A673 (cell line): Measurements from ENCODE around the gene SH2B2. TPM values are rescaled to one million over a fixed set of nuclear protein-coding genes. Genes with fewer than 3 reads are reported as not detected.

ENCODE experiments used
- BruUV-seq: library from RNA; stranded (reverse); fragments of 400-500 nt; replicated peaks from 2 replicates; lab custom pipeline; 2021; lab: Mats Ljungman, UMichigan
- CTCF ChIA-PET: fragments of 300-600 bp; sonication (Branson Sonifier 250); formaldehyde crosslinking; loops from one replicate; lab custom pipeline; 2022; ENCODE audit warnings: antibody characterized with exemption; lab: Charles Lee
- POLR2A ChIA-PET: fragments of 300-600 bp; sonication (Branson Sonifier 250); formaldehyde crosslinking; loops from one replicate; lab custom pipeline; 2022; ENCODE audit warnings: antibody characterized with exemption; ENCODE audit not compliant: low non-redundant PET; lab: Charles Lee
- DNase-seq: peaks from one replicate; pipeline ENCODE4 v3.0.0-alpha.2; 2015; ENCODE audit warnings: low spot score
- H3K27ac ChIP-seq: fragments of 200-600 bp; sonication (generic); 2 replicates; pipeline ENCODE4 v1.5.1; 2016; ENCODE audit warnings: mixed run types, low read depth, mild to moderate bottlenecking, mixed read lengths, antibody characterized with exemption, low read length; ENCODE audit not compliant: poor library complexity, severe bottlenecking
- H3K27me3 ChIP-seq: fragments of 200-600 bp; sonication (generic); replicated peaks from 2 replicates; pipeline ENCODE4 v1.6.1; 2017; ENCODE audit warnings: mixed run types, low read depth, mild to moderate bottlenecking, mixed read lengths, antibody characterized with exemption, low read length; ENCODE audit not compliant: insufficient read depth, poor library complexity
- H3K36me3 ChIP-seq: fragments of 200-600 bp; sonication (generic); 2 replicates; pipeline ENCODE4 v1.6.1; 2016; ENCODE audit warnings: mixed run types, mild to moderate bottlenecking, mixed read lengths, antibody characterized with exemption, low read length; ENCODE audit not compliant: insufficient read depth, poor library complexity, severe bottlenecking
- H3K4me1 ChIP-seq: fragments of 200-600 bp; sonication (generic); 2 replicates; pipeline ENCODE4 v1.6.1; 2017; ENCODE audit warnings: mixed run types, mild to moderate bottlenecking, mixed read lengths, antibody characterized with exemption, low read length; ENCODE audit not compliant: insufficient read depth, poor library complexity, severe bottlenecking
- H3K4me3 ChIP-seq: fragments of 200-600 bp; sonication (generic); 2 replicates; pipeline ENCODE4 v1.5.1; 2016; ENCODE audit warnings: low read depth, mixed run types, mild to moderate bottlenecking, mixed read lengths, low read length; ENCODE audit not compliant: poor library complexity, severe bottlenecking
- H3K9me3 ChIP-seq: fragments of 200-600 bp; sonication (generic); 2 replicates; pipeline ENCODE4 v1.6.1; 2016; ENCODE audit warnings: mixed run types, low read depth, mild to moderate bottlenecking, mixed read lengths, antibody characterized with exemption, low read length; ENCODE audit not compliant: poor library complexity, severe bottlenecking
- CTCF ChIP-seq: fragments of 300-800, 200-600 bp; sonication (generic); conservative IDR thresholded peaks from 2 replicates; pipeline ENCODE4 v1.5.1; 2017; ENCODE audit warnings: low read depth, mild to moderate bottlenecking, antibody characterized with exemption, low read length, moderate library complexity, mixed read lengths
- EZH2 ChIP-seq: fragments of 200-600 bp; sonication (generic); IDR thresholded peaks from 2 replicates; pipeline ENCODE4 v1.6.1; 2017; ENCODE audit warnings: borderline replicate concordance, low read depth, mild to moderate bottlenecking, mixed read lengths, antibody characterized with exemption, low read length; ENCODE audit not compliant: poor library complexity, severe bottlenecking
- intact Hi-C: fragments of 100-400 bp; cut with micrococcal nuclease; formaldehyde crosslinking; loops from one replicate; pipeline ENCODE4 v1.10.0; 2022; ENCODE audit not compliant: unreplicated experiment
- total RNA-seq: library from RNA; stranded (reverse); gene quantifications from 2 replicates; pipeline ENCODE4 v1.2.3, GENCODE V29; 2021

SH2B2 gene
- total RNA-seq, 1 experiment from 2014 or later: 8.6 TPM

- Histone ChIP-seq H3K4me1 (no peaks in the 10 kb centered on the region), H3K4me3 (no peak overlapping the region), H3K27me3 (no peaks in the 10 kb centered on the region), H3K36me3 (no peaks in the 10 kb centered on the region), H3K27ac (no peak overlapping the region), H3K9me3 (no peaks in the 10 kb centered on the region)
- DNase-seq: no peak
- no peak for TF ChIP-seq EZH2
- no peak for TF ChIP-seq CTCF
- ChIA-PET POLR2A (no interaction called here), CTCF (interaction anchor here (0.9 kb wide), 1 partner anchor 731 kb away, joined by 3 read pairs; no protein-coding TSS in a partner anchor)
- intact Hi-C loops: loop anchor here (2.0 kb wide), 1 partner anchor 585 kb away; no protein-coding TSS in a partner anchor
- BruUV-seq: no TSS peak
Observed at GRCh38 chr7:102273749-102274712, 12.6 kb upstream of the SH2B2 start.

GRCh38 chr7:102275123-102275703, 11.5 kb upstream of the SH2B2 start:
- Histone ChIP-seq H3K27ac (no peak overlapping the region), H3K36me3 (no peaks in the 10 kb centered on the region), H3K27me3 (no peaks in the 10 kb centered on the region), H3K4me3 (no peak overlapping the region), H3K4me1 (no peaks in the 10 kb centered on the region), H3K9me3 (no peaks in the 10 kb centered on the region)
- DNase-seq: no peak
- POLR2A ChIA-PET: no interaction called here
- TF ChIP-seq CTCF: no peak
- no peak for TF ChIP-seq EZH2
- intact Hi-C loops: no loop called here
- CTCF ChIA-PET: interaction anchor here (0.7 kb wide), 1 partner anchor 579 kb away, joined by 3 read pairs; no protein-coding TSS in a partner anchor
- no TSS peak for BruUV-seq

GRCh38 chr7:102277901-102278300, 8.8 kb upstream of the SH2B2 start:
- Histone ChIP-seq H3K27me3 (no peaks in the 10 kb centered on the region), H3K9me3 (no peaks in the 10 kb centered on the region), H3K36me3 (no peaks in the 10 kb centered on the region), H3K4me1 (no peaks in the 10 kb centered on the region), H3K27ac (no peak overlapping the region), H3K4me3 (no peak overlapping the region)
- DNase-seq: no peak
- TF ChIP-seq EZH2 (no peak), CTCF (no peak)
- intact Hi-C loops: no loop called here
- ChIA-PET CTCF (no interaction called here), POLR2A (no interaction called here)
- BruUV-seq: no TSS peak
